Measurements from ENCODE around the gene OGFR. TPM values are rescaled to one million over a fixed set of nuclear protein-coding genes. Genes with fewer than 3 reads are reported as not detected.

Gene OGFR
- total RNA-seq, 1 donor from 2014 or later: 52.7 TPM

DNA sequence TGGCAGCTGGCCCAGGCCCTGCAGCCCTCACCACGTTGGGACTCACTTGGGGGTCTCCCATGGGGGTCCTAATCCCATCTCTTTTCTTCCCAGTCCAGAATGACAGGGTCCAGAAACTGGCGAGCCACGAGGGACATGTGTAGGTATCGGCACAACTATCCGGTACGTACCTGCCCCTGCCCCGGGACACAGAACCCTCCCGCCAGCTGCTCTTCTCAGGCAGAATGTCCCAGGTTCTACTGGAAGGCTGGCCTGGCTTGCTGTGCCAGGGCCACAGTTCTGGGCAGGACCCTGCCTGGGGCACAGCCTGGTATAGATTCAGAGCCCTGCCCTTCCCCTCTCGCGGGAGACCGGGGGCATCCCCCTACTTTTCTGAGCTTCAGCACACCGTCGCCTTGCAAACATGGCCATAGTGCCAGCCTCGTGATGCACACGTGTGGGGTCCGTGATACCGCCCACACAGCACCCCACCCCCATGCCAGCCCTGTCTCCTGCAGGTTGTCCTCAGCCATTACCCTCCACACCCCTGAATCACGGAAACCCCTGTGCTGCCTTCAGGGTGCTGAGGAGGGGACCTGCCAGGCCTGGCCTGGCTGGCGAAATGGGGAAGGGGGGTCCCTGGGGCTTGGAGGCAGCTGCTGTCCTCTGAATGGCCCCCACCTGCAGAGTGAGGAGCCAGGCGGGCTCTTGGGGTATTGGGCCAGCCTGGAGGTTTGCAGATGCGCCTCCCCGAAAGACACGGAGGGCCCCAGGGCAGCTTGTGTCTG is 3.0 kb downstream of the OGFR start:
- DNase-seq (ENCODE audit: low spot score) (no peak), ATAC-seq (no peak)
- intact Hi-C loops (cut with DNase I): no loop called here

DNA sequence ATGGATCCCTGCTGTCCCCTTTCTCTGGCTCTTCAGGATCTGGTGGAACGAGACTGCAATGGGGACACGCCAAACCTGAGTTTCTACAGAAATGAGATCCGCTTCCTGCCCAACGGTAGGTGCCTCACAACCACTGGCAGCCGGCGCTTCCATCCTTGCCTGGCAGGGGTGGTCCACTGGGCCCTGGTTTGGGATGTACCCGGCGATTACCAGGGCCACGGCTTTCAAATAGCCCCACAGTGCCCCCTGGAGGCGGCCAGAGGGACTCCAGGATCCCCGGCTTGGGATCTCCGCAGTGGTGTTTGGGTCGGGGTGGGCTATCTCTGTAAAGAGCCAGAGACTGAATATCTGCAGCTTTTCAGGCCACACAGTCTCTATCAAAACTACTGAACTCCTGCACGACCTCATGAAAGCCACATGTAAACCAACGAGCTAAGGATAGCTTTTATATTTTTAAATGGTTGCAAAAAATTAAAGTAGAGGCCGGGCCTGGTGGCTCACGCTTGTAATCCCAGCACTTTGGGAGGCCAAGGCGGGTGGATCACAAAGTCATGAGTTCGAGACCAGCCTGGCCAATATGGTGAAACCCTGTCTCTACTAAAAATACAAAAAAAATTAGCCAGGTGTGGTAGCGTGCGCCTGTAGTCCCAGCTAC is 3.7 kb downstream of the OGFR start:
- DNase-seq (ENCODE audit: low spot score) (peak; percentile 86), ATAC-seq (peak; percentile 66)
- intact Hi-C loops (cut with DNase I): no loop called here

DNA sequence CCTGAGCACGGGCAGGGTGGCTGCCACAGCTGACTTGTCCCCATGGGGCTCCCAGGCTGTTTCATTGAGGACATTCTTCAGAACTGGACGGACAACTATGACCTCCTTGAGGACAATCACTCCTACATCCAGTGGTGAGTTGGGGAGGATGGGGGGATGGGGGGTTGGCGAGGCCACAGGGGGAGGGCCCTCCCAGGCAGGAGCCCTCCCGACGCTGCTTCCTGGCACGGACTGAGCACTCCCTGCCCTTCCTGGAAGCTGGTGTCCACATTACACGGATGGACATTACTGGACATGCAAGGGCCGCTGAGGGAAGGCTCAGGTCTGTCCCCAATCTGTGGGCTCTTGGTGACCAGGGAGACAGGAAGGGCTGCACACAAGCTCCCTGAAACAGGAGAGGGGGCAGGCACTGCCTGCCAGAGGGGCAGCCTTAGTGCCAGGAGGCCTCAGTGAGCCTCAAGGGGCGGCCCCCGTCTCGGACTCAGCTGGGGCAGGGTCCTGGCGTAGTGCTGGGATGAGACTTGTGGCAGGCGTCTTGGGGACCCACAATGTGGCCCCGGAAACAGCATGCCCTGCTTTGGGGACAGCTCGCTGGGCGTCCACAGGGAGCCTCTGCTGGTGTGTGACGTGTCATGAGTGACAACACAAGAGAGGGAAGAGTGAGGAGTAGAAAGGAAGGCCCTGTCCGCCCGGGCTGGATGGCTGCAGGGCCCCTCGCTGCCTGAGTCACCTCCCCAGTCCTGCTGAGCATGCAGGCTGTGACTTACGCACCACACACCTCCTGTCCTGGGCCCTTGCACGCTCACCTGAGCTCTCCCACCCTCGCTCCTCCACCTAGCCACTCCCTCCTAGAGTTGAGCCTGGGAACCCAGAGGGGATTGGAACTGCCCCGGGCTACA is 5.1 kb downstream of the OGFR start:
- no peak for DNase-seq (ENCODE audit: low spot score)
- ATAC-seq: no peak
- intact Hi-C loops (cut with DNase I): no loop called here

DNA sequence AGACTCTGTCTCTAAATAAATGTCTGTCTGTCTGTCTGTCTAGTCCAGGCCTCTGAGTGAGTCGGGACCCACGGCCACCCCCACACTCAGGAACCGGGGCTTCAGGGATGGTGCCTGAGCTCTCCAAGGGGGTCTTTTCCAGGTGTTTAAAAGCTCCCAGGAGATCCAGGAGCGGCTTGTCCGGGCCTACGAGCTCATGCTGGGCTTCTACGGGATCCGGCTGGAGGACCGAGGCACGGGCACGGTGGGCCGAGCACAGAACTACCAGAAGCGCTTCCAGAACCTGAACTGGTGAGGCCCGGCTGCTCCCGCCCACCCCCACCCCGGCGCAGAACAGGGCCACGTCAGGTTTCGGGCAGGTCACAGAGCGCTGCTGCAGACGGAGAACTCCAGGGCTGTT is 6.7 kb downstream of the OGFR start:
- no peak for DNase-seq (ENCODE audit: low spot score)
- intact Hi-C loops (cut with DNase I): no loop called here

DNA sequence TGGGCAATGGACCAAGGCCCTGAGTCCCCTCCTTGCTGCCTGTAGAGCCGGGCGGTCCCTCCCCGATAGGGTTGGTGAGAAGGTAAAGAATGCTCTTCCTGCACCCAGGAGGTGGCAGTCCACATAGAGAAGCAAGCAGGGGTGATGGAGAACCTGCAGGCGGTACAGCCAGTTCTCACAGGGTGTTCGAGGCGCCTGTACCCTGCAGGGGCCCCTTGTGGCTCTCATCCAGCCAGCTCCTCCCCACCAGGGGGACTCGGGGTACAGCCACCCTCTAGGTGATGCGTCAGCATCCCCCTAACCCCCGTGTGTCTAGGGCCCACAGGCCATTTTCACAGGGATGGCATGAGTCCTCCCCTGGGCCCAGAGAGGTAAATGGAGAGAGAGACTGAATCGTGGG is 7.1 kb downstream of the OGFR start:
- intact Hi-C loops (cut with DNase I): no loop called here
- DNase-seq (ENCODE audit: low spot score) (no peak), ATAC-seq (no peak)

More for the DNA sequence above, 6.7 kb downstream of the OGFR start:
- no peak for ATAC-seq

DNA sequence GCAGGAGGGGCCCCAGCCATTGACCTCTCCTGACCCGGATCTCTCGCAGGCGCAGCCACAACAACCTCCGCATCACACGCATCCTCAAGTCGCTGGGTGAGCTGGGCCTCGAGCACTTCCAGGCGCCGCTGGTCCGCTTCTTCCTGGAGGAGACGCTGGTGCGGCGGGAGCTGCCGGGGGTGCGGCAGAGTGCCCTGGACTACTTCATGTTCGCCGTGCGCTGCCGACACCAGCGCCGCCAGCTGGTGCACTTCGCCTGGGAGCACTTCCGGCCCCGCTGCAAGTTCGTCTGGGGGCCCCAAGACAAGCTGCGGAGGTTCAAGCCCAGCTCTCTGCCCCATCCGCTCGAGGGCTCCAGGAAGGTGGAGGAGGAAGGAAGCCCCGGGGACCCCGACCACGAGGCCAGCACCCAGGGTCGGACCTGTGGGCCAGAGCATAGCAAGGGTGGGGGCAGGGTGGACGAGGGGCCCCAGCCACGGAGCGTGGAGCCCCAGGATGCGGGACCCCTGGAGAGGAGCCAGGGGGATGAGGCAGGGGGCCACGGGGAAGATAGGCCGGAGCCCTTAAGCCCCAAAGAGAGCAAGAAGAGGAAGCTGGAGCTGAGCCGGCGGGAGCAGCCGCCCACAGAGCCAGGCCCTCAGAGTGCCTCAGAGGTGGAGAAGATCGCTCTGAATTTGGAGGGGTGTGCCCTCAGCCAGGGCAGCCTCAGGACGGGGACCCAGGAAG is 7.7 kb downstream of the OGFR start:
- no peak for ATAC-seq
- intact Hi-C loops (cut with DNase I): no loop called here
- no peak for DNase-seq (ENCODE audit: low spot score)

DNA sequence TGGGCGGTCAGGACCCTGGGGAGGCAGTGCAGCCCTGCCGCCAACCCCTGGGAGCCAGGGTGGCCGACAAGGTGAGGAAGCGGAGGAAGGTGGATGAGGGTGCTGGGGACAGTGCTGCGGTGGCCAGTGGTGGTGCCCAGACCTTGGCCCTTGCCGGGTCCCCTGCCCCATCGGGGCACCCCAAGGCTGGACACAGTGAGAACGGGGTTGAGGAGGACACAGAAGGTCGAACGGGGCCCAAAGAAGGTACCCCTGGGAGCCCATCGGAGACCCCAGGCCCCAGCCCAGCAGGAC is 8.2 kb downstream of the OGFR start:
- intact Hi-C loops (cut with DNase I): no loop called here
- DNase-seq (ENCODE audit: low spot score): no peak
- no peak for ATAC-seq

DNA sequence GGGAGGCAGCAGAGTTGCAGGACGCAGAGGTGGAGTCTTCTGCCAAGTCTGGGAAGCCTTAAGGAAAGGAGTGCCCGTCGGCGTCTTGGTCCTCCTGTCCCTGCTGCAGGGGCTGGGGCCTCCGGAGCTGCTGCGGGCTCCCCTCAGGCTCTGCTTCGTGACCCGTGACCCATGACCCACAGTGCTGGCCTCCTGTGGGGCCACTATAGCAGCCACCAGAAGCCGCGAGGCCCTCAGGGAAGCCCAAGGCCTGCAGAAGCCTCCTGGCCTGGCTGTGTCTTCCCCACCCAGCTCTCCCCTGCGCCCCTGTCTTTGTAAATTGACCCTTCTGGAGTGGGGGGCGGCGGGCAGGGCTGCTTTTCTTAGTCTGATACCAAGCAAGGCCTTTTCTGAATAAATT is 9.0 kb downstream of the OGFR start:
- ATAC-seq (no peak), DNase-seq (ENCODE audit: low spot score) (no peak)
- intact Hi-C loops (cut with DNase I): no loop called here

DNA sequence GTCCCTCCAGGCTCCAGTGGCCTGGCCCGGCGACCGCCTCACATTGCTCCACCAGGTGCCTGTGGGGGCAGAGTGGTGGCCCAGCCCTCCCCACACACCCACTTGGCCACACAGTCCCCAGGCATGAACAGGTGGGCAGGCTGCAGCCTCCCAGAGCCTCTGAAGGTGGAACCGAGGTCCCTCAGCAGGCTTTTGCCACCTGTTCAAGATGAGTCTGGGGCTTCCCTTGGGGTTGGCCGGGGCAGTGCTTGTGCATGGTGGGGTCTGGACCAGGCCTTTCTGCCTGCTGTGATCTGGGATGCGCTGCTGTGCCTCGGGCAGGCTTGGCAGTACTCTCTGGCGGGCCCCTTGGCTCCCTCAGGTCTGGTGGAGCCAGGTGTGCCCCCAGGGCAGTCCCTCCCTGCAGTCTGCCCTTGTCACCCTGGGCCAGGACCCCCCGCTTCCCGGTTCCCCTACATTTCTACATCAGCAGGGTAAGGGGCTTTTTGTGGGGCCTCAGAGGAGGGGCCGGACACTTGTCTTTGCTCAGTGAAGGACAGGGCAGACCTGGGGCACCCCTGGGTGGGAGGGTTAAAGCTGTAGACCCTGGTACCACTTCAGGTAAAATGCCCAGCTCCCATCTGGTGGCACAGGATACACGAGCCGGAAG is 9.5 kb downstream of the OGFR start:
- no peak for ATAC-seq
- intact Hi-C loops (cut with DNase I): no loop called here
- no peak for DNase-seq (ENCODE audit: low spot score)

DNA sequence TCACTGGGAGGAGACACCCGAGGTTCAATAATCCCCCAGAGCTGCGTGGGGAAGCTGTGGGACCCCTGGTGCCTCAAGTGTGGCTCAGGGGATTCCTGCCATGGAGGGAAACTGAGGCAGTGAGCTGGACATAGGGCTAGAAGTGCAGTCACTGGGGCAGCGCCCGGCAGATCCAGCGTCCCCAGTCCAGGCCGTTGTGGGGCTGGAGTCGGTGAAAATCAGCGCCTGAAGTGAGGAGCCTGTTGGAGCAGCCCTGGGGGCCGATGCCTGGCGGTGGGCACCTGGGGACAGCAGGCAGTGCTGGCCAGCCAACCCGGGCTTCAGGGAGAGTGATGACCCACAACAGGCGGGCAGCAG is 10.1 kb downstream of the OGFR start:
- DNase-seq (ENCODE audit: low spot score) (no peak), ATAC-seq (no peak)
- intact Hi-C loops (cut with DNase I): no loop called here

DNA sequence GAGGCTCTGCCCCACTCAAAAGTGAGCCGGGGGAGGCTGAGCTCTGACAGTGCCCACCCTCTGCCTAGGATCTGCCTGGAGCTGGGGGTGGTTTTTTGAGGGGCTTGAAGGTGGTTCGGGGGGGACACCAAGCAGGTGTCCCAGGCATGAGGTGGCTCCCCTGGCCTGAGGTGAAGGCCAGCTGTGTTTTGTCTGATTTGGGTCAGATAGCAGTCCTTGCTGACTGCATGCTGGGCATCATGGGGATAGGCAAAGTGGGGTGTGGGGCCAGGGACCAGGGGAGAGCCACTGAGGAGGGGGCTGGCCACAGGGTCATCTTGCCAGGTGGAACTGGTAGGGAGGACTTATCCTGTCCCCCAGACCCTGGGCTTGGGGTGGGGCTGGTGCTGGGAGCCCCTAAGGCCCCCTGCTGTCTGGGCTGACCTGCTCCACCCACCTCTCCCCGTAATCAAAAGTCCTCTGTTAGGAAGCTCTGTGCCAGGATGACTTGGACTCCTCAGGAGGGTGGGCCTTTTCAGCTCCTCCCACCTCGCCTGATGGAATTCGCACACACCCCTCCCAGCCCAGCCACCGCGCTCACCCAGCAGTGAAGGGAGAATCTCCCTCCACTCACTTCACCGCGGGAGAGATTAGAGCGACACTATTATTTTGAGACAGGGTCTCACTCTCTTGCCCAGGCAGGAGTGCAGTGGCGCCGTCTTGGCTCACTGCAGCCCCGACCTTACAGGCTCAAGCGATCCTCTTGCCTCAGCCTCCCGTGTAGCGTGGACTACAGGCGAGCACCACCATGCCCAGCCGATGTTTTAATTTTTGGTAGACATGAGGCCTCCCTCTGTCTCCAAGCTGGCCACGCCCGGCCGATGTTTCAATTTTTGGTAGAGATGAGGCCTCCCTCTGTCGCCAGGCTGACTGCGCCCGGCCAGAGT is 10.7 kb downstream of the OGFR start:
- peak; percentile 38 for ATAC-seq
- intact Hi-C loops (cut with DNase I): no loop called here

DNA sequence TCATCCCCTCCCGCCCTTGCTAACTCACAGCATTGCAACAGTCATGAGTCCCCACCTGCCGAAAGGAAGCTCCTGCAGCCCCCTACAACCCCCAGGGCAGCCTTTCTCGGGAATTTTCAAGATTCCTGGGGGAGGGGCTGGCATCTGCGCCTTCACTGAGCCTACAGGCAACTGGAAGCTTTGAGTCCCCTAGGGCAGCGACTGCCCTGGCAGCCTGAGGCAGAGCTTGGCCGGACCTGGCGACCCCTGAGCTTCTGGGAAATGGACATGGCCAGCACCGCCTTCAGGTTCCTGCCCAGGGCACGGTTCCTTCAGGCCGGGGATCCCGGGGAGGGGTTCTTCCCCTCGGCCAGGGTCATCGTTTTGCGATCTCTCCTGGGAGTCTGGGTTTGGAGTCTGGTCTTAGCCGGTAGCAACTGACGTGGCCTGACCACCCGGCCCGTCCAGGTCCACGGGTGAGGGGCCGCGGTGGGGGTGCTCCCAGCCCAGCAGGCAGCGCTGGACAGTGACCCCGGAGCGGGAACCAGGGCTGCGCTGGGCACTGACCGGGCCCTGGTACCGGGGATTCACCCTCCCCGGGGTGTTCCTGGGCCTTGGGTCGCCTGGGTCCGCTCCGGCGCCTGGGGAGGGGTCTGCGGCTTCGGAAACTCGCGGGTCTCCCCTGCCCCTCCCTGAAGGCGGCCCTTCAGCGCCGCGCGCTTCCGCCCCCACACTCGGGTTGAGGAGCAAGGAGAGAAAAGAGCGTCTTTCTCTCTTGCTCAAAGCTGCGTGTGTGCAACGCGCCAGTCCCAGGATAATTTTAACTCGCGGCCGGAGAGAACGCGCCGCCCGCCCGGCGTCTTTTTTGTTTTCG is 11.6 kb downstream of the OGFR start:
- no peak for ATAC-seq
- no peak for DNase-seq (ENCODE audit: low spot score)
- intact Hi-C loops (cut with DNase I): no loop called here

More for the DNA sequence above, 10.7 kb downstream of the OGFR start:
- no peak for DNase-seq (ENCODE audit: low spot score)

DNA sequence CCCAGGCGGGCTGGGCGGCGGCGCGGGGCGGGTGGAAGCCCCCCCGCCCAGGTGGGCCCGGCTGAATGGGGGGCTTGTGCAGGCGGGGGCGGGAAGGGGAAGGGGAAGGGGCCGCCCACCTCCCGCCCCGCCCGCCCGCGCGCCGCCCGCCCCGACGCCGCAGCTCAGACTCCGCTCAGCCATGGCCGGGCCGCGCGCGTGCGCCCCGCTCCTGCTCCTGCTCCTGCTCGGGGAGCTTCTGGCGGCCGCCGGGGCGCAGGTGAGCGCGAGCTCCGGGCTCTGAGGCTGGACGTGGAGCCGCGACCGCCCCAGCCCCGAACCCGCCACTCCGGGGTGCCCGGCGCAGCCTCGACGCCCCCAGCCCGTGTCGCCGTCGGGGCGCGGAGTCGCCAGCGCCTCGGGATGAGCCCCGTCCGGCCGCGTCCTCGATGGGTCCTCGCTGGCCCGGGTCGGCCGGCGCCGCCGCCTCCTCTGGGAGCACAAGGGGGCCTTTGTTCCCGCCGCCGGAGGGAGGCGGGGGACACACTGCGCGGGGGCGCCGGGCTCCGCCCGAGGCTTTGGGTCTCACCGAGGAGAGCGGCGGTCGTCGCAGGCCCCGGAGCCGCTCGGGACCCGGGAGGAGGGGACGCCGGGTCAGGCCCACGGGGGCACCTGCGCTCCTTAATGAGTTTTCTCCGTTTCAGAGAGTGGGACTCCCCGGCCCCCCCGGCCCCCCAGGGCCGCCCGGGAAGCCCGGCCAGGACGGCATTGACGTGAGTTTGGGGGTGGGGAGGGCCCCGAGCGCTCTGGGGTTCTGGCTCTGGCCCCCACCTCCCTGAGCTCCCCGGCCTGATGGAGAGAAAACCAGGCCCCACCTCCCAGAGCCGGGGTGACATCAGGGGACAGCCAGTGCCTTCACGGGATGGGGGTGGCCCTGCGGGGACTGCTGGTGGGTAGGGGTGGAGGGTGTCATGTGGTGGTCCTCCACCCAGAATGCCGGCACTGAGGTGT is 12.5 kb downstream of the OGFR start, which contains the start of gene COL9A3:
Gene COL9A3, plus strand, starts transcription at position 167 of the 990 bp plus-strand sequence. Its CDS starts 15 bp downstream, at position 182.
- no peak for DNase-seq (ENCODE audit: low spot score)
- intact Hi-C loops (cut with DNase I): no loop called here
- peak; percentile 2 for ATAC-seq

DNA sequence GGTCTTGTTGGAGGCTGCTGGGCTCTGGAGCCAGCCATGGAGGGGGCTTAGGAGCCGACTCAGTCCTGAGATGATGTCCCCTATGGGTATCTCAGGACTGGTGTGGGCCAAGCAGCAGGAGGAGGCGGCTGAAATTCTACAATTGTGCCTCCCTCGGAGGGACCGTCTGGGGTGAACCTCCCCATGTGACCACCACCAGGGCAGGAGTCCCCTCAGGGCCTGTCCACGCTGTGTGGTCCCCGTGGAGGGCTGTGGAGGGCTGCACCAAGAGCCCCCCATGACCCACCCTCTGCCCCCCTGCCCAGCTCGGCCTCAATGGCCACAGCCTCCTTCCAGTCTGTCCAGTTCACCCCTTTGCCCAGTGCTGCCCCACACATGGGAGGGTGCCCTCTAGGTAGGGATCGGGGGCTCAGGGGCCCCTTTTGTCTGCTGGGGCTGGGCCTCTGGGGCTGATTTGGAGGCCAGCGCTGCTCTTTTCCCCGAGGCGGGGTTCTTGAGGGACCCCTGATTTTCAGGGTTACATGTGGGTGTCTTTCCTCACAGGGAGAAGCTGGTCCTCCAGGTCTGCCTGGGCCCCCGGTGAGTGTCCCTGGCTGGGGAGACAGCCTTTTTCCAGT is 13.4 kb downstream of the OGFR start:
- intact Hi-C loops (cut with DNase I): no loop called here
- no peak for DNase-seq (ENCODE audit: low spot score)
- peak; percentile 4 for ATAC-seq

Measured in sciatic nerve (tissue), 2 donors.